ENCODE results near the gene NEK7. TPM values are rescaled to one million over a fixed set of nuclear protein-coding genes. Genes with fewer than 3 reads are reported as not detected.

The NEK7 gene
- polyA plus RNA-seq, 1 donor (not counting 4 experiments of a cell fraction or from before 2014, with no cell fraction given), result 56.8 TPM

- Histone ChIP-seq H3K9me1 (ENCODE audit: control insufficient read depth, extremely low read depth, insufficient read depth, low read length) (no peaks in the 10 kb centered on the region), H3K4me3 (ENCODE audit: control insufficient read depth in 2 of 3, extremely low read depth in 1 of 3, insufficient read depth in 2 of 3, low read depth in 1 of 3, low read length in 3 of 3) (no peak overlapping the region), H3K36me3 (ENCODE audit: control insufficient read depth in 2 of 2, extremely low read depth in 1 of 2, insufficient read depth in 2 of 2, low read length in 2 of 2) (no peaks in the 10 kb centered on the region), H4K20me1 (ENCODE audit: control insufficient read depth, extremely low read depth, insufficient read depth, low read length) (no peaks in the 10 kb centered on the region), H3K79me2 (ENCODE audit: control insufficient read depth, insufficient read depth, low read length) (peaks cover 8% of the 10 kb centered on the region), H2AFZ (ENCODE audit: control insufficient read depth, low read length) (no peak overlapping the region), H3K9me3 (ENCODE audit: control insufficient read depth, low read depth, low read length) (no peaks in the 10 kb centered on the region), H3K9ac (ENCODE audit: control insufficient read depth, extremely low read depth, insufficient read depth, low read length) (no peak overlapping the region), H3K4me2 (ENCODE audit: control insufficient read depth, extremely low read depth, insufficient read depth, low read depth, low read length) (peak overlapping the region; percentile 35), H3K27ac (ENCODE audit: control insufficient read depth, insufficient read depth, low read length) (peak overlapping the region; percentile 15), H3K27me3 (ENCODE audit: control insufficient read depth, extremely low read depth, insufficient read depth, low read length) (no peaks in the 10 kb centered on the region), H3K4me1 (ENCODE audit: control insufficient read depth, extremely low read depth, insufficient read depth, low read length) (peaks cover 19% of the 10 kb centered on the region)
- FAIRE-seq (no peak), DNase-seq (ENCODE audit: low read depth, low spot score) (no peak)
- TF ChIP-seq EZH2 (IDR thresholded peaks at IDR 0.05; ENCODE audit: low read length), result no peak
- TF ChIP-seq, protein P1, sequence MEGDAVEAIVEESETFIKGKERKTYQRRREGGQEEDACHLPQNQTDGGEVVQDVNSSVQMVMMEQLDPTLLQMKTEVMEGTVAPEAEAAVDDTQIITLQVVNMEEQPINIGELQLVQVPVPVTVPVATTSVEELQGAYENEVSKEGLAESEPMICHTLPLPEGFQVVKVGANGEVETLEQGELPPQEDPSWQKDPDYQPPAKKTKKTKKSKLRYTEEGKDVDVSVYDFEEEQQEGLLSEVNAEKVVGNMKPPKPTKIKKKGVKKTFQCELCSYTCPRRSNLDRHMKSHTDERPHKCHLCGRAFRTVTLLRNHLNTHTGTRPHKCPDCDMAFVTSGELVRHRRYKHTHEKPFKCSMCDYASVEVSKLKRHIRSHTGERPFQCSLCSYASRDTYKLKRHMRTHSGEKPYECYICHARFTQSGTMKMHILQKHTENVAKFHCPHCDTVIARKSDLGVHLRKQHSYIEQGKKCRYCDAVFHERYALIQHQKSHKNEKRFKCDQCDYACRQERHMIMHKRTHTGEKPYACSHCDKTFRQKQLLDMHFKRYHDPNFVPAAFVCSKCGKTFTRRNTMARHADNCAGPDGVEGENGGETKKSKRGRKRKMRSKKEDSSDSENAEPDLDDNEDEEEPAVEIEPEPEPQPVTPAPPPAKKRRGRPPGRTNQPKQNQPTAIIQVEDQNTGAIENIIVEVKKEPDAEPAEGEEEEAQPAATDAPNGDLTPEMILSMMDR (optimal IDR thresholded peaks at IDR 0.05 in 1 of 3, IDR thresholded peaks at IDR 0.05 in 1 of 3, conservative IDR thresholded peaks at IDR 0.05 in 1 of 3; ENCODE audit: extremely low read depth in 1 of 3, insufficient read depth in 2 of 3, low read length in 3 of 3), result no peak
- dilution Hi-C loops (cut with MboI; ENCODE audit: extremely low pct_ligation_motif_present, low sequenced_read_pairs), result no loop called here
These were observed 96.5 kb downstream of the NEK7 start for GRCh38 chr1:198253259-198253658.

GRCh38 chr1:198253668-198254067, 96.9 kb downstream of the NEK7 start:
- FAIRE-seq (peak; percentile 57), DNase-seq (ENCODE audit: low read depth, low spot score) (no peak)
- no peak for TF ChIP-seq EZH2 (IDR thresholded peaks at IDR 0.05; ENCODE audit: low read length)
- TF ChIP-seq, protein P1 (optimal IDR thresholded peaks at IDR 0.05 in 1 of 3, IDR thresholded peaks at IDR 0.05 in 1 of 3, conservative IDR thresholded peaks at IDR 0.05 in 1 of 3; ENCODE audit: extremely low read depth in 1 of 3, insufficient read depth in 2 of 3, low read length in 3 of 3), result no peak
- Histone ChIP-seq H3K79me2 (ENCODE audit: control insufficient read depth, insufficient read depth, low read length) (peaks cover 5% of the 10 kb centered on the region), H3K9ac (ENCODE audit: control insufficient read depth, extremely low read depth, insufficient read depth, low read length) (no peak overlapping the region), H3K27me3 (ENCODE audit: control insufficient read depth, extremely low read depth, insufficient read depth, low read length) (no peaks in the 10 kb centered on the region), H2AFZ (ENCODE audit: control insufficient read depth, low read length) (no peak overlapping the region), H3K9me3 (ENCODE audit: control insufficient read depth, low read depth, low read length) (no peaks in the 10 kb centered on the region), H3K36me3 (ENCODE audit: control insufficient read depth in 2 of 2, extremely low read depth in 1 of 2, insufficient read depth in 2 of 2, low read length in 2 of 2) (no peaks in the 10 kb centered on the region), H3K4me1 (ENCODE audit: control insufficient read depth, extremely low read depth, insufficient read depth, low read length) (peaks cover 22% of the 10 kb centered on the region), H3K9me1 (ENCODE audit: control insufficient read depth, extremely low read depth, insufficient read depth, low read length) (no peaks in the 10 kb centered on the region), H3K4me3 (ENCODE audit: control insufficient read depth in 2 of 3, extremely low read depth in 1 of 3, insufficient read depth in 2 of 3, low read depth in 1 of 3, low read length in 3 of 3) (no peak overlapping the region), H3K4me2 (ENCODE audit: control insufficient read depth, extremely low read depth, insufficient read depth, low read depth, low read length) (peak overlapping the region; percentile 35), H3K27ac (ENCODE audit: control insufficient read depth, insufficient read depth, low read length) (peak overlapping the region; percentile 15), H4K20me1 (ENCODE audit: control insufficient read depth, extremely low read depth, insufficient read depth, low read length) (no peaks in the 10 kb centered on the region)
- dilution Hi-C loops (cut with MboI; ENCODE audit: extremely low pct_ligation_motif_present, low sequenced_read_pairs), result no loop called here

Data from keratinocyte (primary cell).